WERI-Rb-1 (cell line): ENCODE results near the gene ARIH2.
"Not testable (repeated sequence)": the region's sequence is repeated elsewhere in the genome, so short reads cannot be mapped to it uniquely, and the experiment has no call there.

ENCODE experiments used
- DNase-seq: peaks from one replicate; pipeline ENCODE4 v3.0.0-alpha.2; 2020
- H3K27ac ChIP-seq: fragments of 250-450 bp; sonication (Bioruptor Pico); 2 replicates; pipeline ENCODE4 v1.5.1; 2020; ENCODE audit warnings: mild to moderate bottlenecking, moderate library complexity
- H3K27me3 ChIP-seq: fragments of 250-450 bp; sonication (Bioruptor Pico); 2 replicates; pipeline ENCODE4 v1.5.1; 2021; ENCODE audit warnings: mild to moderate bottlenecking, low read depth, moderate library complexity; ENCODE audit not compliant: insufficient read depth, severe bottlenecking
- H3K36me3 ChIP-seq: fragments of 250-450 bp; sonication (Bioruptor Pico); 2 replicates; pipeline ENCODE4 v1.5.1; 2020; ENCODE audit warnings: mild to moderate bottlenecking, moderate library complexity
- H3K4me3 ChIP-seq: 2 replicates; pipeline ENCODE4 v1.5.1; 2011; ENCODE audit warnings: low read depth, mild to moderate bottlenecking, control low read depth, low read length
- H3K9me3 ChIP-seq: fragments of 250-450 bp; sonication (Bioruptor Pico); 2 replicates; pipeline ENCODE4 v1.5.1; 2021; ENCODE audit warnings: mild to moderate bottlenecking, moderate library complexity; ENCODE audit not compliant: severe bottlenecking
- CTCF ChIP-seq: IDR thresholded peaks from 2 replicates; pipeline ENCODE4 v1.5.1; 2011; ENCODE audit warnings: low read depth, mild to moderate bottlenecking, control low read depth, inconsistent platforms, low read length

The ARIH2 gene

DNA sequence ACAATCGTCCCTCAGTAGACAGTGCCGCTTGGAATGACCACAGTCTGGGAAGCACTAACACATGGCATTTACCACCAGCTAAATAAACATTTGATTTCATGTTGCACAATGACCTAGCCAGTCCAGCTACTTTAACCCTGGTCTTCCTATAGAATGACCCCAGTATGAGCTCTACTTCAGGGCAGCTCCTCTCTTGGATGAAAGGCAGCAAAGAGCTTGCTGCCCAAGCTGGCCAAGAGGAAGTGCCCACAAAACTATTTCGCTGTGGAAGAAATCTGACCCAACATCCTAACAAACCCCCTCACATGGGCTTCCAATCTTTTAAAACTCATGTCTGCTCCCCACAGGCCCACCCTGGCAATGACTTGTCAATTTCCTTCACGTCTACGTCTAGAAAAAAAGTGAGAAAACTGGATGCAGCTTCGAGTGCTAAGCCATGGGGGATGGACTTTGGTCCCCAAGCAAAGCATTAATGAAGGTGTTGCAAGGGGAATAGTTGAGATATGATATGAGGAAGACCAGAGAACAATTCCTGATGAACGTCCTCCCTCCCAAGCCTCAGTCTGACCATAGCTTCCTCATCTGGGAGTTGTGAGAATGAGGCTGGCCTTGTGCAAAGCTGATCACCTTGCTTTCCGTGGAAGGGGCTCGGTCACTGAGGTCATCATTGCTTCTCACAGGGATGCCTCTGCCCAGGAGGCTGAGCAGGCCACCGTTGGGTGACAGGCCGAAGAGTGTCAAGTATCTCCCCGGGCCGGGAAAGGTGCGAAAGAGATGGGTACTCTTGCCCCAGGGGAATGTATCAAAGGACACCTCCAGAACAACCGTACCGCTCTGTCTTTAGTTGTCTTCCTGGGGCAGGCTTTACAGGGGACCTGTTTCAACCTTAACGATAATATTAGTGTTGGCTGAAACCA is 20.9 kb upstream of the ARIH2 start:
- TF ChIP-seq CTCF, result no peak
- Histone ChIP-seq H3K36me3 (no peaks in the 10 kb centered on the region), H3K27ac (peak overlapping the region; percentile 66), H3K4me3 (peak overlapping the region; percentile 82), H3K27me3 (no peaks in the 10 kb centered on the region), H3K9me3 (no peaks in the 10 kb centered on the region)
- no peak for DNase-seq

GRCh38 chr3:48898383-48899234 is 20.0 kb upstream of the ARIH2 start, which contains the start of gene SLC25A20:
SLC25A20 (minus strand) TSS chr3:48898882; CDS start chr3:48898794, 88 bp downstream.
- DNase-seq, result peak; percentile 93
- H3K27ac ChIP-seq, result peak within 1 kb of the TSS; percentile 66
- H3K4me3 ChIP-seq, result peak within 1 kb of the TSS; percentile 82
- TF ChIP-seq CTCF, result no peak
- H3K27me3 ChIP-seq, result no peaks in the 10 kb centered on the region
- no peaks in the 10 kb centered on the region for H3K36me3 ChIP-seq
- no peaks in the 10 kb centered on the region for H3K9me3 ChIP-seq

- H3K27me3 ChIP-seq, result no peaks in the 10 kb centered on the region
- no peak overlapping the region for H3K27ac ChIP-seq
- peak overlapping the region; percentile 82 for H3K4me3 ChIP-seq
- no peaks in the 10 kb centered on the region for H3K36me3 ChIP-seq
- no peaks in the 10 kb centered on the region for H3K9me3 ChIP-seq
- no peak for DNase-seq
- TF ChIP-seq CTCF, result no peak
These were observed 19.4 kb upstream of the ARIH2 start for GRCh38 chr3:48899273-48899672.

- H3K27ac ChIP-seq, DNase-seq, H3K4me3 ChIP-seq, H3K27me3 ChIP-seq, H3K36me3 ChIP-seq, H3K9me3 ChIP-seq: not testable (repeated sequence)
These were observed 11.6 kb upstream of the ARIH2 start for GRCh38 chr3:48907026-48907425.

DNA sequence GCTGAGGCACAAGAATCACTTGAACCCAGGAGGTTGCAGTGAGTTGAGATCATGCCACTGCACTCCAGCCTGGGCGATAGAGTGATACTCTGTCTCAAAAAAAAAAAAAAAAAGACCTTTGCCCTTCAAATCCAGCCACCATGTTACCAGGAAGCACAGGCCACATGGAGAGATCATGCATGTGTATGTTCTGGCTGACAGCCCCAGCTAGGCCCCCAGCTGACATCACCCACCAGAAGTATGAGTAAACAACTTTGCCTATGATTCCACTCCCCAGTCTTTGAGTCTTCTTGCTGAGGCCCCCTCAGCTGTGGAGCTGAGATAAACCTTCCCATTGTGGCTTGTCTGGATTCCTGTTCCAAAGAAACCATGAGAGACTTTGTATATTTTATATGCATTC is 3.3 kb upstream of the ARIH2 start:
- no peak overlapping the region for H3K27ac ChIP-seq
- H3K4me3 ChIP-seq, result no peak overlapping the region
- no peaks in the 10 kb centered on the region for H3K9me3 ChIP-seq
- H3K36me3 ChIP-seq, result no peaks in the 10 kb centered on the region
- TF ChIP-seq CTCF, result no peak
- DNase-seq, result no peak
- no peaks in the 10 kb centered on the region for H3K27me3 ChIP-seq
